ENCODE results near the gene DNMT3B.

DNMT3B gene

GRCh38 chr20:32741151-32741550, 21.0 kb upstream of the DNMT3B start:
- DNase-seq (ENCODE audit: low read depth in 2 of 2): no peak
- no peak overlapping the region for H3K4me3 ChIP-seq (replicated peaks in 1 of 2; ENCODE audit: low read depth in 2 of 2, low read length in 2 of 2)
- no peak for TF ChIP-seq CTCF (IDR thresholded peaks at IDR 0.05; ENCODE audit: low read depth, low read length)

DNA sequence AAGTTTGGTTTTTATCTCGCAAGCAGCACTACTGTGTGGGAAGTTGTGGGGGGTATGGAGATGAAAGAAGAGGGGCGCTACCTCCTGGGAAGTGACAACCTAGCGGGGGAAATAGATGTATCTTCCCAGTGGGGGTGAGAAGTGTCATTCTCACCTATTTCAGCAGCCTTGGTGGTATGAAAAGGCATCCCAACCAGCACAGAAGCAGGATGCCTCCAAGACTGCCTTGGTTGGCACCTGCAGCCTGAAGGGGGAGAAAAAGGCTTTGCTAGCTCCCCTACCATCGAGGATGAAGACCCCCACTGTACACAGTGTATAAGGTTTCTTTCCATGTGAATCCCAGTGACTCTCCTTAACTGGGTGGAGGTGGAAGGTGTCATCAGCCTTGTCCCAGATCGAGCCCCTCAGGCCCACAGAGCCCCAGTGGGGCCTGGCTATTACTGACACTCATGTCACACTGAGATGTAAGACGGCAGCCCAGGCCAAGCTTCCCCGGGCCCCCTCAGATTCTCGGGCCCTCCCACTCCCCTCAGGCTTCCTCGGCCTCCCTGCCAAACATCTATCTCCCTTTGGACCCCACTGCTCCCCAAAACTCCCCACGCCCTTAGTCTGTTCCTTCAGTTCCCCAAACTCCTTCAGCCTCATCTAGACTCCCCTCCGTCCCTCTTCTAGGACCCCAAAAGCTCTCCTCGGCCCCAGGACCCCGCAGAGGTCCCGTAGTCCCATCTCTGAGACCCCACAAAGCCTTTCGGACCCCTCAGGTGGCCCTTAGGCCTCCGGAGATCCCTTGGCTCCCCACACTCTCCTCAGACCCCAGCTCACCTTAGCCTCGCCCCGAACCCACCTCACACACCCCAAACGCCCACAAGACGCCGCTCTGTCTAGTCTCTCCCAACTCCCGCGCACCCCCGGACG, 19.6 kb upstream of the DNMT3B start:
- no peak for DNase-seq (ENCODE audit: low read depth in 2 of 2)
- H3K4me3 ChIP-seq (replicated peaks in 1 of 2; ENCODE audit: low read depth in 2 of 2, low read length in 2 of 2): peak overlapping the region; percentile 72 to 77
- no peak for TF ChIP-seq CTCF (IDR thresholded peaks at IDR 0.05; ENCODE audit: low read depth, low read length)

- H3K4me3 ChIP-seq (replicated peaks in 1 of 2; ENCODE audit: low read depth in 2 of 2, low read length in 2 of 2): peak within 1 kb of the TSS; percentile 72 to 77
- TF ChIP-seq CTCF (IDR thresholded peaks at IDR 0.05; ENCODE audit: low read depth, low read length): no peak
- peak; percentile 42 to 65 for DNase-seq (ENCODE audit: low read depth in 2 of 2)
Observed at GRCh38 chr20:32743237-32744112, 18.7 kb upstream of the DNMT3B start, which contains the start of gene COMMD7. COMMD7 (minus strand) TSS chr20:32743467; CDS start chr20:32743391, 76 bp downstream.

DNA sequence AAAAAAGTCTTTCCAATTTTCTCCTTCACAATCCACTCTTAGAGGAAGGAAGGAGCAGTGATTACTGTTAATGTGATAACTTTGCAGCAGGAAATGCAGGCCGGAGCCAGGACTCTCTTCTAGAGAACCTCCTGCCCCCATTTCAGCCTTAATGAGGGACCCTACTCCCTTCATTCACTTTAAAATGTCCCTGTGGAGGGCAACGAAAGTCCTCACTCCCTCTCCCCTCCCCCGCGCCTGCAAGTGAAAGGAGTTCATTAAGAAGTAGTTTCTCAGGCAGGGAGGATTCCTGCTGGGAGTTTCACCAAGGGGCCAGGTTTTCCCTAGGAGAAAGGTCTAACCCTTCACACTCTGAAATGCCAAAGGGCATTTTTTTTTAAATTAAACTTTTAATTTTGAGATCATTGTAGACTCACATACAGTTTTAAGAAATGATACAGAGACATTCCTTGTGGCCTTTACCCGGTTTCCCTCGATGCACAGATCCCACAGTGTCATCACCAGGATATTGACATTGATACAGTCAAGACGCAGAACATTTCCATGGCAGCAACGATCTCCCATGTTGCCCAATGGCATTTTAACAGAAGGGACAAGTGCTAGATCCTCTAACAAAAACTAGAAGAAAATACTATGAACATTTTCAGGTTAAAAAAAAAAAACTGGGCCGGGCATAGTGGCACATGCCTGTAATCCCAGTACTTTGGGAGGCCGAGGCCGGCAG, 12.1 kb upstream of the DNMT3B start:
- TF ChIP-seq CTCF (IDR thresholded peaks at IDR 0.05; ENCODE audit: low read depth, low read length): no peak
- DNase-seq (ENCODE audit: low read depth in 2 of 2): no peak
- no peak overlapping the region for H3K4me3 ChIP-seq (replicated peaks in 1 of 2; ENCODE audit: low read depth in 2 of 2, low read length in 2 of 2)

- no peak for TF ChIP-seq CTCF (IDR thresholded peaks at IDR 0.05; ENCODE audit: low read depth, low read length)
- no peak overlapping the region for H3K4me3 ChIP-seq (replicated peaks in 1 of 2; ENCODE audit: low read depth in 2 of 2, low read length in 2 of 2)
- no peak for DNase-seq (ENCODE audit: low read depth in 2 of 2)
Observed at GRCh38 chr20:32751293-32751692, 10.9 kb upstream of the DNMT3B start.

- DNase-seq (ENCODE audit: low read depth in 2 of 2): no peak
- no peak overlapping the region for H3K4me3 ChIP-seq (replicated peaks in 1 of 2; ENCODE audit: low read depth in 2 of 2, low read length in 2 of 2)
- TF ChIP-seq CTCF (IDR thresholded peaks at IDR 0.05; ENCODE audit: low read depth, low read length): no peak
Observed at GRCh38 chr20:32751702-32752457, 10.3 kb upstream of the DNMT3B start.

Measured in cardiac fibroblast (primary cell).